HCT116 (cell line): ENCODE data around the gene FAM83D. TPM values are rescaled to one million over a fixed set of nuclear protein-coding genes. Genes with fewer than 3 reads are reported as not detected.

Source experiments
- ATAC-seq: fragments of 200-7000 bp; cut with Tn5 transposase; 2 replicates; pipeline ENCODE4 v1.9.1; 2020; ENCODE audit warnings: mild to moderate bottlenecking, moderate library complexity
- BruUV-seq: library from RNA; stranded (reverse); fragments of 400-500 nt; replicated peaks from 2 replicates; lab custom pipeline; 2021; lab: Mats Ljungman, UMichigan
- CTCF ChIA-PET: fragments of 300-600 bp; sonication (Branson Sonifier 250); formaldehyde crosslinking; loops from one replicate; lab custom pipeline; 2021; ENCODE audit warnings: antibody characterized with exemption; lab: Charles Lee
- POLR2A ChIA-PET: fragments of 300-600, 350-600 bp; sonication (Branson Sonifier 250); formaldehyde crosslinking; loops from one replicate; lab custom pipeline; 2021; ENCODE audit warnings: antibody characterized with exemption; lab: Charles Lee
- RAD21 ChIA-PET, 2 experiments: fragments of 300-600 bp; sonication (Branson Sonifier 250); formaldehyde crosslinking; loops; one replicate each; lab custom pipeline; 2023; ENCODE audit warnings: low total read pairs in 2 of 2; ENCODE audit not compliant: uncharacterized antibody in 2 of 2, unreplicated experiment in 2 of 2, low non-redundant PET in 1 of 2; lab: Charles Lee
- DNase-seq: peaks from one replicate; pipeline ENCODE4 v3.0.0-alpha.2; 2010; ENCODE audit warnings: low read depth, low spot score
- H2AFZ ChIP-seq: fragments of 200-600 bp; shearing (Covaris generic), sonication (generic); 2 replicates; pipeline ENCODE4 v1.6.1; 2017; ENCODE audit warnings: low read depth, mixed run types, mixed read lengths, antibody characterized with exemption, low read length; ENCODE audit not compliant: poor library complexity, severe bottlenecking
- H3K27ac ChIP-seq: 2 replicates; pipeline ENCODE4 v1.5.1; 2012; ENCODE audit warnings: low read depth, low read length
- H3K27me3 ChIP-seq: fragments of 200-600 bp; sonication (generic); 2 replicates; pipeline ENCODE4 v1.6.1; 2016; ENCODE audit warnings: mixed run types, low read length, mixed read lengths; ENCODE audit not compliant: insufficient read depth
- H3K36me3 ChIP-seq, 2 experiments: fragments of 200-500 bp in 1 of 2; fragments of 200-600 bp in 1 of 2; sonication (Bioruptor generic) in 1 of 2; sonication (generic) in 1 of 2; 2 replicates each; pipeline versions ENCODE4 v1.5.1 to v1.6.1; 2014 to 2016; ENCODE audit warnings: low read length in 2 of 2, inconsistent platforms in 1 of 2, mixed read lengths in 1 of 2, mixed run types in 1 of 2; ENCODE audit not compliant: insufficient read depth in 2 of 2, control insufficient read depth in 1 of 2
- H3K4me1 ChIP-seq, 2 experiments: fragments of 200-600 bp in 1 of 2; sonication (generic) in 1 of 2; 2 replicates each; pipeline versions ENCODE4 v1.5.1 to v1.6.1; 2012 to 2017; ENCODE audit warnings: low read length in 2 of 2, inconsistent platforms in 1 of 2, mild to moderate bottlenecking in 1 of 2, mixed read lengths in 1 of 2, mixed run types in 1 of 2, moderate library complexity in 1 of 2; ENCODE audit not compliant: insufficient read depth in 2 of 2, control insufficient read depth in 1 of 2
- H3K4me2 ChIP-seq: fragments of 200-600 bp; sonication (generic); 2 replicates; pipeline ENCODE4 v1.6.1; 2017; ENCODE audit warnings: mixed run types, low read length, mixed read lengths
- H3K4me3 ChIP-seq, 2 experiments: fragments of 200-600 bp in 1 of 2; sonication (generic) in 1 of 2; replicated peaks in 1 of 2; 2 replicates each; pipeline ENCODE4 v1.5.1; 2011 to 2016; ENCODE audit warnings: low read length in 2 of 2, control low read depth in 1 of 2, low read depth in 1 of 2, mild to moderate bottlenecking in 1 of 2, mixed read lengths in 1 of 2, mixed run types in 1 of 2
- H3K79me2 ChIP-seq: fragments of 200-600 bp; sonication (generic); 2 replicates; pipeline ENCODE4 v1.6.1; 2017; ENCODE audit warnings: mild to moderate bottlenecking, mixed run types, low read length, moderate library complexity, mixed read lengths; ENCODE audit not compliant: insufficient read depth
- H3K9ac ChIP-seq: fragments of 200-600 bp; sonication (generic); 2 replicates; pipeline ENCODE4 v1.6.1; 2016; ENCODE audit warnings: low read length, mixed read lengths
- H3K9me2 ChIP-seq: fragments of 200-600 bp; sonication (generic), shearing (Covaris generic); 2 replicates; pipeline ENCODE4 v1.6.1; 2017; ENCODE audit warnings: mixed run types, mild to moderate bottlenecking, moderate library complexity; ENCODE audit not compliant: insufficient read depth
- H3K9me3 ChIP-seq, 2 experiments: fragments of 200-500 bp in 1 of 2; fragments of 200-600 bp in 1 of 2; sonication (Bioruptor generic) in 1 of 2; sonication (generic) in 1 of 2; 2 replicates each; pipeline ENCODE4 v1.6.1; 2014 to 2017; ENCODE audit warnings: low read length in 2 of 2, mixed read lengths in 2 of 2, inconsistent platforms in 1 of 2, low read depth in 1 of 2, mild to moderate bottlenecking in 1 of 2, mixed run types in 1 of 2, moderate library complexity in 1 of 2; ENCODE audit not compliant: control insufficient read depth in 1 of 2, insufficient read depth in 1 of 2
- H4K20me1 ChIP-seq: fragments of 200-600 bp; sonication (generic), shearing (Covaris generic); 2 replicates; pipeline ENCODE4 v1.6.1; 2017; ENCODE audit warnings: mixed run types, mild to moderate bottlenecking, moderate library complexity; ENCODE audit not compliant: insufficient read depth
- CBX3 ChIP-seq: IDR thresholded peaks from 2 replicates; pipeline ENCODE4 v1.6.1; 2012; ENCODE audit warnings: low read depth
- EGR1 ChIP-seq: IDR thresholded peaks from 2 replicates; pipeline ENCODE4 v1.6.1; 2012; ENCODE audit warnings: low read depth
- ELF1 ChIP-seq: IDR thresholded peaks from 2 replicates; pipeline ENCODE4 v1.6.1; 2012; ENCODE audit warnings: low read depth, borderline replicate concordance
- EZH2phosphoT487 ChIP-seq: fragments of 200-600 bp; IDR thresholded peaks from 2 replicates; pipeline ENCODE4 v1.6.1; 2018; ENCODE audit warnings: antibody characterized with exemption, borderline replicate concordance
- MAX ChIP-seq: IDR thresholded peaks from 2 replicates; pipeline ENCODE4 v1.6.1; 2012
- POLR2AphosphoS5 ChIP-seq: IDR thresholded peaks from 2 replicates; pipeline ENCODE4 v1.6.1; 2011; ENCODE audit warnings: mild to moderate bottlenecking, low read depth, low read length, moderate library complexity
- RAD21 ChIP-seq: IDR thresholded peaks from 2 replicates; pipeline ENCODE4 v1.6.1; 2012; ENCODE audit warnings: low read depth, mild to moderate bottlenecking
- SIN3A ChIP-seq: IDR thresholded peaks from 2 replicates; pipeline ENCODE4 v1.6.1; 2012; ENCODE audit warnings: low read depth
- SP1 ChIP-seq: IDR thresholded peaks from 2 replicates; pipeline ENCODE4 v1.6.1; 2012; ENCODE audit warnings: low read depth
- SRF ChIP-seq: IDR thresholded peaks from 2 replicates; pipeline ENCODE4 v1.6.1; 2012; ENCODE audit warnings: low read depth
- YY1 ChIP-seq: IDR thresholded peaks from 2 replicates; pipeline ENCODE4 v1.6.1; 2011; ENCODE audit warnings: low read length, low read depth, moderate library complexity, mild to moderate bottlenecking; ENCODE audit not compliant: insufficient replicate concordance; ENCODE audit errors: extremely low read depth
- ZBTB33 ChIP-seq: IDR thresholded peaks from 2 replicates; pipeline ENCODE4 v1.6.1; 2011; ENCODE audit warnings: mild to moderate bottlenecking, low read length, moderate library complexity; ENCODE audit not compliant: insufficient replicate concordance; ENCODE audit errors: extremely low read depth
- ZFX ChIP-seq: fragments of 450-650 bp; IDR thresholded peaks from 2 replicates; pipeline ENCODE4 v1.6.1; 2017
- ZNF274 ChIP-seq: fragments of 200-500 bp; sonication (Bioruptor generic); IDR thresholded peaks from 2 replicates; pipeline ENCODE4 v1.6.1; 2014; ENCODE audit warnings: mild to moderate bottlenecking, low read depth, low read length, inconsistent platforms
- intact Hi-C: fragments of 100-400 bp; cut with micrococcal nuclease; formaldehyde crosslinking; loops from 2 replicates; pipeline ENCODE4 v1.10.0; 2022
- total RNA-seq: library from RNA; stranded (reverse); gene quantifications from one replicate; pipeline ENCODE4 v1.2.1, GENCODE V29; 2021; ENCODE audit not compliant: unreplicated experiment
- TF ChIP-seq, protein P1 (sequence below): IDR thresholded peaks from 2 replicates; pipeline ENCODE4 v1.6.1; 2012; ENCODE audit warnings: low read depth
- TF ChIP-seq, protein P2 (sequence below): IDR thresholded peaks from 2 replicates; pipeline ENCODE4 v1.6.1; 2012

Gene FAM83D
- total RNA-seq, 1 experiment from 2014 or later: 51.1 TPM

DNA sequence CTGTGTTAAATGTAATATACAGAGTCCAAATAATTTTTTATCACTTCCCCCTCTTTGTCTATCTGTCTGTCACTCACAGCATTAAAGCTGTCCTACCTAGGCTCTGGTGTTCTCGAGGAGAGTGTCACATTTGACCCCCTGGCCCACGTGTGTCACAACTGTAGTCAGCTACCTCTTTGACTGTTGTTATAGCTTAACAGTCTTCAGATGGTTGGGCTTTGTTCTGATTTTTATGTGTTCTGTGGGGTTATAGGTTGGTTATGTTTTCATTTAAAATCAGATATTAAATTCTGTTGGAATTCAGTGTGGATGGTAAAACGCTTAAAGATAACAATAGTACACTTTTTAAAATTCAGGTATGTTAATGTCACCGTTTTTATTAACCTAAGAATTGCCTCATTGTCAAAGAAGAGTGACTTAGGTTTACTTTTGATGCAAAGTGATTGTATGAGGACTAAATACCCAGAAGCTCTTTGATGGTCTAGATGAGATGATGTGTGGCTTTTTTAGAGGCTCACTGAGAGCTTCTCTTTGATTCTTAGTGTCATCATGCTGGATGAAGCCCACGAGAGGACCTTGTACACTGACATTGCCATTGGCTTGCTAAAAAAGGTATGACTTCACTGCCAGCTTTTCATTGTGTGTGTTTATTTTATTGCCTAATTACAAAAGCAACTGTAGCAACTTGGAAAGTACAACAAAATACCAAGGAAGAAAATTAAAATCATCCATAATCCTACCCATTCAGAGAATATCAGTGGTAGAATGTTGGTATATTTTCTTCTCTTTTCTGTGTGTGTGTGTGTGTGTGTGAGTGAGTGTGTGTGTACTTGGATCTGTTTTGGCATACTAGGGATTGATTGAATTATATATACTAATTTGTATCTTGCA, 65.8 kb downstream of the FAM83D start:
- H3K4me3 ChIP-seq: no peak overlapping the region
- H2AFZ ChIP-seq: no peak overlapping the region
- no peak overlapping the region for H3K9ac ChIP-seq
- H4K20me1 ChIP-seq: 0 out of 2 replicates have a peak, but pooled peaks cover 4% of the 10 kb centered on the region
- ChIA-PET RAD21 (no interaction called here), POLR2A (no interaction called here), CTCF (no interaction called here)
- TF ChIP-seq YY1: no peak
- no peak for TF ChIP-seq ZBTB33
- no peak for TF ChIP-seq SP1
- no peak for TF ChIP-seq POLR2AphosphoS5
- TF ChIP-seq SIN3A: no peak
- TF ChIP-seq MAX: no peak
- no peak for TF ChIP-seq SRF
- TF ChIP-seq, protein P1, sequence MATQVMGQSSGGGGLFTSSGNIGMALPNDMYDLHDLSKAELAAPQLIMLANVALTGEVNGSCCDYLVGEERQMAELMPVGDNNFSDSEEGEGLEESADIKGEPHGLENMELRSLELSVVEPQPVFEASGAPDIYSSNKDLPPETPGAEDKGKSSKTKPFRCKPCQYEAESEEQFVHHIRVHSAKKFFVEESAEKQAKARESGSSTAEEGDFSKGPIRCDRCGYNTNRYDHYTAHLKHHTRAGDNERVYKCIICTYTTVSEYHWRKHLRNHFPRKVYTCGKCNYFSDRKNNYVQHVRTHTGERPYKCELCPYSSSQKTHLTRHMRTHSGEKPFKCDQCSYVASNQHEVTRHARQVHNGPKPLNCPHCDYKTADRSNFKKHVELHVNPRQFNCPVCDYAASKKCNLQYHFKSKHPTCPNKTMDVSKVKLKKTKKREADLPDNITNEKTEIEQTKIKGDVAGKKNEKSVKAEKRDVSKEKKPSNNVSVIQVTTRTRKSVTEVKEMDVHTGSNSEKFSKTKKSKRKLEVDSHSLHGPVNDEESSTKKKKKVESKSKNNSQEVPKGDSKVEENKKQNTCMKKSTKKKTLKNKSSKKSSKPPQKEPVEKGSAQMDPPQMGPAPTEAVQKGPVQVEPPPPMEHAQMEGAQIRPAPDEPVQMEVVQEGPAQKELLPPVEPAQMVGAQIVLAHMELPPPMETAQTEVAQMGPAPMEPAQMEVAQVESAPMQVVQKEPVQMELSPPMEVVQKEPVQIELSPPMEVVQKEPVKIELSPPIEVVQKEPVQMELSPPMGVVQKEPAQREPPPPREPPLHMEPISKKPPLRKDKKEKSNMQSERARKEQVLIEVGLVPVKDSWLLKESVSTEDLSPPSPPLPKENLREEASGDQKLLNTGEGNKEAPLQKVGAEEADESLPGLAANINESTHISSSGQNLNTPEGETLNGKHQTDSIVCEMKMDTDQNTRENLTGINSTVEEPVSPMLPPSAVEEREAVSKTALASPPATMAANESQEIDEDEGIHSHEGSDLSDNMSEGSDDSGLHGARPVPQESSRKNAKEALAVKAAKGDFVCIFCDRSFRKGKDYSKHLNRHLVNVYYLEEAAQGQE: no peak
- no peak for TF ChIP-seq EZH2phosphoT487
- no peak for TF ChIP-seq ZFX
- TF ChIP-seq EGR1: no peak
- no peak for TF ChIP-seq ELF1
- TF ChIP-seq ZNF274: no peak
- no peak for TF ChIP-seq RAD21
- TF ChIP-seq, protein P2, sequence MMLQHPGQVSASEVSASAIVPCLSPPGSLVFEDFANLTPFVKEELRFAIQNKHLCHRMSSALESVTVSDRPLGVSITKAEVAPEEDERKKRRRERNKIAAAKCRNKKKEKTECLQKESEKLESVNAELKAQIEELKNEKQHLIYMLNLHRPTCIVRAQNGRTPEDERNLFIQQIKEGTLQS: no peak
- no peak for TF ChIP-seq CBX3
- no peak overlapping the region for H3K27ac ChIP-seq
- no peaks in the 10 kb centered on the region for H3K27me3 ChIP-seq
- no peak for DNase-seq
- H3K4me2 ChIP-seq: no peak overlapping the region
- no TSS peak for BruUV-seq
- intact Hi-C loops: no loop called here
- ATAC-seq: no peak
- H3K4me1 ChIP-seq: peaks cover 4 to 10% of the 10 kb centered on the region in 2 experiments
- peaks cover 3 to 6% of the 10 kb centered on the region in 2 experiments; a peak in 1 of 4 replicates for H3K36me3 ChIP-seq
- H3K79me2 ChIP-seq: no peaks in the 10 kb centered on the region
- no peaks in the 10 kb centered on the region for H3K9me3 ChIP-seq
- no peaks in the 10 kb centered on the region for H3K9me2 ChIP-seq
